GM12892 (cell line): ENCODE results near the gene MYOD1.

ENCODE experiments used
- POLR2A ChIP-seq: IDR thresholded peaks from 2 replicates; pipeline ENCODE4 v1.6.1; 2011; ENCODE audit warnings: low read depth, low read length, control low read depth
- POLR2AphosphoS5 ChIP-seq: IDR thresholded peaks from 2 replicates; pipeline ENCODE4 v1.6.1; 2011; ENCODE audit warnings: low read depth, low read length, control low read depth

DNA sequence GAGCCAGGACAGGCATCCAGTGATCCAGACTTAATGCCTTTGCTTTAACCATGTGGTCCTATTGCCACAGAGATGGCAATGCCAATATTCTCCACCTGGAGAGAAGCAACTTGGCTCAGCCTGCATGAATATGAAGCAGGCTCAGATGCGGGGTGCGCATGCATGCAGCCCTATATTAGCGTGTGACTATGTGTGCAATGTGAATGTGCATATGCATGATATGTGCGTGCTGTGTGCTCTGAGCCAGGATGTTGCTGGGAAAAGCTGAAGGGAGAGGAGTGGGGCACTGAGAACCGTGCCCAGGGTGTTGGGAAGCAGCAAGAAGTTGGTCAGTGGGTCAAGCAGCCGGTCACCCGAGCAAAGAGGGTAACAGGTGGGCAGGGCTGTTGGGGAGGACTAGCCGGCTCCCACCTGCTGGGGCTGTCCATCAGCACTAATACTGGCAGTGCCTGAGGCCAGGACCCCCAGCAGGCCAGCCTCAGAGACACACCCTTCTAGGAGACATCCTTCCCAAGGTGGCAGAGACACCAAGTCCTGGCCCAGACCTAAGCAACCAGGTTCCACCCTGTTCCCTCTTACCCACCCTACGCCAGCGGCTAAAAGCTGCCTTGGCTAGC is 24.8 kb upstream of the MYOD1 start:
- TF ChIP-seq POLR2A (no peak), POLR2AphosphoS5 (no peak)
